GM18499 (cell line): ENCODE data around the gene UBE3A.
"Not testable (repeated sequence)": the region's sequence is repeated elsewhere in the genome, so short reads cannot be mapped to it uniquely, and the experiment has no call there.

ENCODE experiments used
- ATAC-seq: cut with Tn5 transposase; IDR thresholded peaks from one replicate; pipeline ENCODE4 v1.9.1; 2021; ENCODE audit warnings: moderate number of reproducible peaks; ENCODE audit not compliant: insufficient read depth, unreplicated experiment

The UBE3A gene

DNA sequence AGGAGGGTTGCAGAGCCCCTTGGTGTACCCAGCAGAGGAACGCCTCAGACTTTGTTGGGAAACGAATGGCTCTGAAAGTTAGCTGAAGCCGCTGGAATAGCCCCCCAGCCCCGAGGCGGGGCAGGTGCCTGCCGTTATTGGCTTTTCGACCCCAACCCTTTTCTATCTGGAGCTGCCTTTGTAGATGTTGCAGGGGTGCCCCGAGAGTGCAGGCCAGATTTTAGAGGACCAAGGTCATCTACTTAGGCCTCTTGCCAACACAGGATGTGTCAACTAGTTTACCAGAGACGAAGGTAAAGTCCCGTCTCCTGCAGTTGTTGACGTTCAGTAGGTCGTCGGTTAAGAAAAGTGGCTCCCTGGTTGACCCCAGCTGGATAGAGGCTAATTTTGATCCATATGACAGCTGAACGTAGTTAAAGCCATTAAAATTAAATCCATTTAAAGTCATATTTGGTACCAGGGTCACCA, 579 bp upstream of the UBE3A start:
- ATAC-seq: peak; percentile 9

- peak; percentile 27 for ATAC-seq
Observed at GRCh38 chr15:25437777-25438600, 835 bp downstream of the UBE3A start.

DNA sequence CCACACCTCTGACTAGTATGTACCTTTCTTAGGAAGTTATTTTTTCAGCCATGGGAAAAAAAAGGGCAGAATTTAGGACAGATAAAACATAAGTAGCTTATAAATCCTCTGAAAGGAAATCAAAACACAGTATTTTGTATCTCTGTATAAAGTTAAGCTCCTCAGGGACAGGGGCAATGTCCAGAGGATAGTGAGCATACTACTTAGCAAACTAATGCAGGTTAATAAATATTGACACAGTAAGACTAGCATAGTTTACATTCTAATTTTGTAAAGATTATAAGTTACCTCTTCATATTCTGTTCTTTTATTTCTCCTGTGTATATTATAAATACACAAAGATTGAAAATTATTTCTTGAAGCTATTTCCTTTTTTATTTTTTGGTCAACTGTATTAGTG, 2.1 kb downstream of the UBE3A start:
- no peak for ATAC-seq

DNA sequence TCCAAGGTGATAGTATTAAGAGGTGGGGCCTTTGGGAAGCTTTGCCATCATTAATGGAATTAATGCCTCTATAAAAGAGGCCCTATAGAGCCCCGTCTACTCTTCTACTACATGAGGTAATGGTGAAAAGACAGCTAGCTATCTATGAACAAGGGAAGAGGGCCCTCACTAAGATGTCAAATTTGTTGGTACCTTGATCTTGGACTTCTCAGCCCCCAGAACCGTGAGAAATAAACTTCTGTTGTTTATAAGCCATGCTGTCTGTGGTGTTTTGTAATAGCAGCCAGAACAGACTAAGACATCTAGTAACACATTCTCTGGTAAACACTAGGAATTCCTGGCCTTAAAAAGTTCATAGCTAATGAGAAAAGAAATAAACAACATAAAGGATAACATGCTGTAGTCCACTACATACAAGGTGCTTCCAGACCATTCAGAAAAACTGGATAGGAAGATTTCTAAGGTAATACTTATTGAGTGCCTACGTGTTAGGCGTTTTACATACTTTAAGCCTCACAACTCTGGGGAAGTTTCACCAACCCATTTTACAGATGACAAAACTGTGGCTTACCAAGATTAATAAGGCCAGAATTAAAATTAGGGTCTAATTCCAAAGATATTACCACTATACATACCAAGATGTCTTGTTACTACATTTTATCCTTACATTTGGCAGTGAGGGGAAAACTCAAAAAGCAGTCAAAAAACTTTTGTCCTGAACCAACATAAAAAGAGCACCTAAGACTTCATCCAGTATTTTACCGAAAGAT, 3.2 kb downstream of the UBE3A start:
- no peak for ATAC-seq

DNA sequence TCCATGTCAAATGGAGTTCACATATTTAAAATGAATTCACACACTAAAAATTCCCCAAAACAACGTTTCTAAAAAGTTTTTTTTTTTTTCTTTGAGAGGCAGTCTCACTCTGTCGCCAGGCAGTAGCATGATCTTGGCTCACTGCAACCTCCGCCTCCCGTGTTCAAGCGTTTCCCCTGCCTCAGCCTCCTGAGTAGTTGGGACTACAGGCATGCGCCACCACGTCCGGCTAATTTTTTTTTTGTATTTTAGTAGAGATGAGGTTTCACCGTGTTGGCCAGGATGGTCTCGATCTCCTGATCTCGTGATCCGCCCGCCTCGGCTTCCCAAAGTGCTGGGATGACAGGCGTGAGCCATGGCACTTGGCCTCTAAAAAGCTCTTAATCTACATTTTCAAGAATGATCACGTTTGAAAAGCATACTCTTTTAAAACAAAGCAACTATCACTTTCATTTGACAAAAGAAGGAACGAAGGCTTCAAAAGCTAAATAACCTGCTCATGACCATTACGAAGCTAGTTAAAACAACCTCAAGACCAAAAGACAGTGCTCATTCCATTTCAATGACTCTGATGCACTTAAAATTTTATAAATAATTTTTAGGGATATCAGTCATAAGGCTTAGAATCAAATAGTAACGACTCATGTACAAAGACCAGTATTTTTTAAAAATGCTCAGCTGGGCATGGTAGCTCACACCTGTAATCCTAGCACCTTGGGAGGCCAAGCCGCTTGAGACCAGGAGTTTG, 5.5 kb downstream of the UBE3A start:
- ATAC-seq: no peak

- no peak for ATAC-seq
Observed at GRCh38 chr15:25431836-25432561, 6.8 kb downstream of the UBE3A start.

DNA sequence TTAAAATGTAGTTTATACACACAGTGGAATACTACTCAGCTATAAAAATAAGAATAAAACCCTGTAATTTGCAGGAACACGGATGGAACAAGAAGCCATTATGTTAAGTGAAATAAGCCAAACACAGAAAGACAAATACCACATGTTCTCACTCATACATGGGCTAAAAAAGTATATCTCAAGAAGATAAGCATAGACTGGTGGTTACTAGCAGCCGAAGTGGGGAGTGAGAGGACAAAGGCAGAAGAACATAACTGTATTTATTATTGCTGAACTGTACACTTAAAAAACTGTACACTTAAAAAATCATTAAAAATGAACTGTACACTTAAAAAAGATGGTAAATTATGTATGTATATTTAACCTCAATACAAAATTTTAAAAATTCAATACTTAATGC, 11.0 kb downstream of the UBE3A start:
- no peak for ATAC-seq

DNA sequence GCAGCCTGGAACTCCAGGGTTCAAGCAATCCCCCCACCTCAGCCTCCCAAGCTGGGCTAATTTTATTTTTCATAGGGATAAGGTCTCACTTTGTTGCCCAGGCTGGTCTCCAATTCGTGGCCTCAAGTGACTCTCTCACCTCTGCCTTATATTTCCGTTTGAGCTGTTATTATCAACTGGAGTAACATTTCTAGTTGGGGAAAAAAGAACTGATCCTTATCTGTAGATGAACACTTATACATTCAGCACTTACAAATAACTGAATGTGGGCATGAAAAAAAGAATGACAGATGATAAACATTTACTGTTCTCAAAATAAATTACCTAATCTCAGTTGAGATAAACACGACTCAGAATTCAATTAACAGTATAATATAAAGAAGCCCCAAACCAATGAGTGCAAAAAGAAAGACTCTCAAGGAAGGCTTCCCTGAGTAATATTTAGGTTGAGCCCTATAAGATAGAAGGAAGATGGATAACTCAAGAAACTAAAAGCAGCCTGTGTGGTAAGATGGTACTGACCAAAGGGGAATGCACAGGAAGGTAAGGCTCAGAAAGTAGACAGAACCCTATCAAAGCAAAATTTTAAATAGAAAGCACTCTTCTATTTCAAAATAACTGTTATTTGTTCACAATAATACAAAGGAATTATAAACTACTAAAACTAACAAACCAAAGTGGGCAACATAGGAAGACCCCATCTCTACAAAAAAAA, 11.8 kb downstream of the UBE3A start:
- no peak for ATAC-seq

DNA sequence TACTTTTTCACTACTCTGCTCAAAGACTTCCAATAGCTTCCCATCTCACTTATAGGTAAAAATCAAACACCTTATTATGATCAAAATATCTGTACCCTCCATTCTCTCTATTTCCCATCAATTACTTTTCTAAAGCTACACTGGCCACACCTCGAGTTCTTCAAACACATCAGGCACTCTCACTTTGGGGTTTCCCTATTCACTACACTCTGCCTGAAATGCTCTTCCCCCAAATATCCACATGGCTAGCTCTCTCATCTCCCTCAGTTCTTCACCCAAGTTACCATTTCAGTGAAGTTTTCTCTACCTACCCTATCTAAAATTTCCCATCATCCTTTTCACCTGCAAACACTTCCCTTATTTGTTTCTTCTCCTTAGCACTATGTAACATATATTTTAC, 14.8 kb downstream of the UBE3A start:
- ATAC-seq: no peak

DNA sequence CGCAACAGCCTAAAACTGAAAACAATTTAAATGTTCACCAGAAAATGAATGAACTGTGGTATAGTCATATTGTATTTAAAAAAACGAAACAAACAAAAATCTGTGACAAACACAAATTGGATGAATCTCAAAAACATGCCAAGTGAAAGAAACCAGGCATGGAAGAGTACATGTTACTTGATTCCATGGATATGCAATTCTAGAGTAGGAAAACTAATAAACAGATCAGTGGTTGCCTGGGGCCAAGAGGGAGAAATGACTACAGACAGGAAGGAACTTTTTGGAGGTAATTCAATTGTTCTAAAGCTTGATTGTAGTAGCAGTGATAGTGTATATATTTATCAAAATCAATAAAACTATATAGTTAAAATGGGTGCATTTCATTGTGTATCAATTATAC, 16.8 kb downstream of the UBE3A start:
- ATAC-seq: no peak

DNA sequence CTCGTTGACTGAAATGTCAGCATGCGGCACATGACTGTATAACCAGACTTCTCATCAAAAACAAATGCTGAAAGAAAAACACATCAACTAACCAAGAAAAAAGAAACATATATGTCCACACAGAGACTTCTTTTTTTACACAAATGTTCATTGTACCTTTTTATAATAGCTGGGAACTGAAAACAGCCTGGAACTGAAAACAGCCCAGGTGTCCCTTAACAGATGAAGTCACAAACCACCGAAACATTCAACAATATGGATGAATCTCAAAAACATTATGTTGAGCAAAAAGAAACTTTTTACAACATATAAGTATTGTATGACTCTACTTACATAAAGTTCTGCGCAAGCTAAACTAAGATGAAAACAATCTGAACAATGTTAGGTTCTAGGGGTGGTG, 20.6 kb downstream of the UBE3A start:
- no peak for ATAC-seq

GRCh38 chr15:25417604-25418003, 21.2 kb downstream of the UBE3A start:
- no peak for ATAC-seq

DNA sequence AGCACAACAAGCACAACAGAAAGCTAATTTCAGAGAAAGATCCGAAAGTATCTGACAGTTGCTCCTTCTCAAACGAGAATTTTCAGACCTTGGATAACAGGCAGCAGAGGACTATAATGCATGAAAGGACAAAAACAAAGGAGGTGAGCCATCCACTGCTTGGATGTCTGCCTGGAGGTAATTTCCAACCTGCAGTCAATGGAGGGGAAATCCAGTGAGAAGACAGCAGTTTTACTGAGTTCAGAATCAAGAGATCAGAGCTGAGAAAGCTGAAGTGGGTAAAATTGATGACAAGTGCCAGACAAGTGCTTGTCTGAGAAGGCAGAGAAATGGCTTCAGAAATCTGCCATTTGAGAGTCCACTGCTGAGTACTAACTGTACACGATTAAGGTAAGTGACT, 22.1 kb downstream of the UBE3A start:
- ATAC-seq: peak; percentile 61

DNA sequence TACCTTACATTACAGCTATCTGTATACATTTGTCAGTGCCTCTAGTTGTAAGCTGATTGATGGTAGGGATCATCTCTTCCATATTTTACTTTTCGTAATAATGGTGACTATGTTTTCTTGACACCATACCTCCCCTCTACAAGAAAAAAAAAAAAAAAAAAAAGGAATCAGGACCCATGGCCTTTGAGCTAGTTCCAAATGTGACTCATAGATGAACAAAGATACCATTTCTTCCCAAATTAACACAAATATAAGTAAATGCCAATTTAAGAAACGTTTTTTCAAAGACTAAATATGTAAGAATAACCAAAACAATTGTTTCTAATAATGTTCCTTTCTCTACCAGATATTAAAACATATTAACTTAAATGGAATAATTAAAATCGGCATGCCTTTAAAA, 23.1 kb downstream of the UBE3A start:
- ATAC-seq: no peak

GRCh38 chr15:25415217-25415616, 23.6 kb downstream of the UBE3A start:
- no peak for ATAC-seq

GRCh38 chr15:25410649-25411048, 28.2 kb downstream of the UBE3A start:
- no peak for ATAC-seq

DNA sequence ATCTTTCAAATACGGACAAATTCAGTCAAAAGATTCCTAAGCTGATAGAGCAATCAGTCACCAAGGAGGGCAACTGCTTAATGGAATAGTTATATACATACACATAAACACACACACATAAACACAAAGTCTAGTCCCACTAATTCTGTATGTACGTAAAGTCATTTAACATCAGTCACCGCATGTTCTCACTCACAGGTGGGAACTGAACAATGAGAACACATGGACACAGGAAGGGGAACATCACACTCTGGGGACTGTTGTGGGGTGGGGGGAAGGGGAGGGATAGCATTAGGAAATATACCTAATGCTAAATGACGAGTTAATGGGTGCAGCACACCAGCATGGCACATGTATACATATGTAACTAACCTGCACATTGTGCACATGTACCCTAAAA, 29.1 kb downstream of the UBE3A start:
- not testable (repeated sequence) for ATAC-seq

GRCh38 chr15:25408929-25409328, 29.9 kb downstream of the UBE3A start:
- no peak for ATAC-seq

DNA sequence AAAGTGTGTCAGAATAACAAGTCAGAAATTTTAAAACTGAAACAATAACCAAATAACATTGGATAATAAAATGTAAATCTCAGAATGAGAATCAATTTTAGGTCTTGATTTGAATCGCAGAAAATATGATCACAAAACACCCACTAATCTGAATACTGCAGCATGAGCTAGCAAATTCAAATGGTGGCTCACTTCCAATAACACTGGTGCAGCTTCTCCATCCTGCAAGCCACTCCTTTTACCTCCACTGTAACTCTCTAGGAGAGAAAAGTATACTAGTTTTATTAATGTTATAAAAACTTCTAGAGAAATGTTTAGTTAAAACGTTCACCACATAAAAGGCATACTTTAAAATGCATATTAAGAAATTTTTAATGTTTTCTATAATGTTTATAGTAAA, 30.4 kb downstream of the UBE3A start:
- no peak for ATAC-seq

GRCh38 chr15:25407950-25408349, 30.9 kb downstream of the UBE3A start:
- ATAC-seq: no peak
